Karpas-422 (cell line): ENCODE data around the gene TNNI3. TPM values are rescaled to one million over a fixed set of nuclear protein-coding genes. Genes with fewer than 3 reads are reported as not detected.
"Not testable (repeated sequence)": the region's sequence is repeated elsewhere in the genome, so short reads cannot be mapped to it uniquely, and the experiment has no call there.

Experiments
- DNase-seq: peaks from one replicate; pipeline ENCODE4 v3.0.0-alpha.2; 2015
- H2AFZ ChIP-seq: fragments of 200-600 bp; sonication (generic); 2 replicates; pipeline ENCODE4 v1.6.1; 2014; ENCODE audit warnings: antibody characterized with exemption, low read length, mixed read lengths
- H3K27ac ChIP-seq: fragments of 200-600 bp; sonication (generic); 2 replicates; pipeline ENCODE4 v1.5.1; 2014; ENCODE audit warnings: mild to moderate bottlenecking, low read length, moderate library complexity
- H3K27me3 ChIP-seq: fragments of 200-600 bp; sonication (generic); 2 replicates; pipeline ENCODE4 v1.6.1; 2014; ENCODE audit warnings: low read length, mixed read lengths
- H3K36me3 ChIP-seq: fragments of 200-600 bp; sonication (generic); 2 replicates; pipeline ENCODE4 v1.6.1; 2014; ENCODE audit warnings: low read length, mixed read lengths; ENCODE audit not compliant: insufficient read depth
- H3K4me1 ChIP-seq: fragments of 200-600 bp; sonication (generic); 2 replicates; pipeline ENCODE4 v1.6.1; 2014; ENCODE audit warnings: mild to moderate bottlenecking, low read length, mixed read lengths
- H3K4me2 ChIP-seq: fragments of 200-600 bp; sonication (generic); 2 replicates; pipeline ENCODE4 v1.6.1; 2014; ENCODE audit warnings: low read length, low read depth, mild to moderate bottlenecking; ENCODE audit not compliant: poor library complexity, severe bottlenecking
- H3K4me3 ChIP-seq: fragments of 200-600 bp; sonication (generic); 2 replicates; pipeline ENCODE4 v1.5.1; 2014; ENCODE audit warnings: mild to moderate bottlenecking, antibody characterized with exemption, low read length, mixed read lengths
- H3K79me2 ChIP-seq: fragments of 200-600 bp; sonication (generic); 2 replicates; pipeline ENCODE4 v1.6.1; 2014; ENCODE audit warnings: mild to moderate bottlenecking, low read length, mixed read lengths
- H3K9ac ChIP-seq: fragments of 200-600 bp; sonication (generic); 2 replicates; pipeline ENCODE4 v1.6.0; 2014; ENCODE audit warnings: low read length
- H3K9me2 ChIP-seq: fragments of 200-600 bp; sonication (generic), shearing (Covaris generic); replicated peaks from 2 replicates; pipeline ENCODE4 v1.6.0; 2014; ENCODE audit warnings: mild to moderate bottlenecking, low read length, moderate library complexity; ENCODE audit not compliant: insufficient read depth
- H3K9me3 ChIP-seq: fragments of 300-700, 200-600 bp; sonication (generic); 2 replicates; pipeline ENCODE4 v1.6.1; 2014; ENCODE audit warnings: low read length, mixed read lengths
- H4K20me1 ChIP-seq: fragments of 200-600 bp; sonication (generic); 2 replicates; pipeline ENCODE4 v1.6.1; 2014; ENCODE audit warnings: mild to moderate bottlenecking, antibody characterized with exemption, low read length, low read depth; ENCODE audit not compliant: insufficient read depth
- total RNA-seq: library from RNA; depleted of rRNA; stranded (reverse); fragments of >200 nt; shearing (Covaris generic); gene quantifications from 2 replicates; pipeline ENCODE4 v1.2.3, GENCODE V29; 2014; ENCODE audit warnings: low replicate concordance

Gene TNNI3
- total RNA-seq, 1 experiment from 2014 or later = 0.93 TPM

- no peaks in the 10 kb centered on the region for H3K27me3 ChIP-seq
- H3K4me3 ChIP-seq = no peak overlapping the region
- peak; percentile 76 for DNase-seq
- no peaks in the 10 kb centered on the region; the same call in 1 of the 2 replicates for H3K4me1 ChIP-seq
- no peaks in the 10 kb centered on the region for H3K9me2 ChIP-seq
- H4K20me1 ChIP-seq = no peaks in the 10 kb centered on the region
- H3K9ac ChIP-seq = no peak overlapping the region
- H2AFZ ChIP-seq = no peak overlapping the region
- H3K27ac ChIP-seq = no peak overlapping the region
- H3K36me3 ChIP-seq = peaks cover 3% of the 10 kb centered on the region; the same call in 1 of the 2 replicates
- no peak overlapping the region for H3K4me2 ChIP-seq
- peaks cover 13% of the 10 kb centered on the region for H3K9me3 ChIP-seq
- H3K79me2 ChIP-seq = no peaks in the 10 kb centered on the region
Observed at GRCh38 chr19:55156202-55157063, 1.1 kb downstream of the TNNI3 start.

GRCh38 chr19:55155784-55156183 lies 1.7 kb downstream of the TNNI3 start:
- not testable (repeated sequence) for H3K36me3 ChIP-seq, H3K9ac ChIP-seq, DNase-seq, H4K20me1 ChIP-seq, H3K4me3 ChIP-seq, H2AFZ ChIP-seq, H3K27ac ChIP-seq, H3K4me1 ChIP-seq, H3K79me2 ChIP-seq, H3K27me3 ChIP-seq, H3K4me2 ChIP-seq, H3K9me2 ChIP-seq
- peaks cover 15% of the 10 kb centered on the region for H3K9me3 ChIP-seq

GRCh38 chr19:55153652-55154264 lies 3.8 kb downstream of the TNNI3 start:
- peaks cover 15% of the 10 kb centered on the region for H3K9me3 ChIP-seq
- H3K79me2 ChIP-seq = no peaks in the 10 kb centered on the region
- H3K36me3 ChIP-seq = peaks cover 4% of the 10 kb centered on the region; the same call in 1 of the 2 replicates
- H3K27me3 ChIP-seq = no peaks in the 10 kb centered on the region
- no peak overlapping the region for H3K4me2 ChIP-seq
- peak overlapping the region; percentile 76 for H2AFZ ChIP-seq
- no peaks in the 10 kb centered on the region for H4K20me1 ChIP-seq
- no peak overlapping the region for H3K27ac ChIP-seq
- no peaks in the 10 kb centered on the region for H3K9me2 ChIP-seq
- no peaks in the 10 kb centered on the region for H3K4me1 ChIP-seq
- H3K9ac ChIP-seq = no peak overlapping the region
- H3K4me3 ChIP-seq = no peak overlapping the region
- DNase-seq = peak; percentile 63

- Histone ChIP-seq H3K9me2 (no peaks in the 10 kb centered on the region), H3K36me3 (peaks cover 4% of the 10 kb centered on the region; the same call in 1 of the 2 replicates), H2AFZ (peak overlapping the region; percentile 52), H3K27me3 (no peaks in the 10 kb centered on the region), H3K4me2 (no peak overlapping the region), H3K27ac (no peak overlapping the region), H4K20me1 (no peaks in the 10 kb centered on the region), H3K4me1 (peaks cover under 1% of the 10 kb centered on the region; the same call in 1 of the 2 replicates), H3K9me3 (peaks cover 15% of the 10 kb centered on the region), H3K4me3 (peak overlapping the region; percentile 48), H3K79me2 (no peaks in the 10 kb centered on the region), H3K9ac (no peak overlapping the region)
- peak; percentile 92 for DNase-seq
Observed at GRCh38 chr19:55152017-55152416, 5.5 kb downstream of the TNNI3 start.

DNA sequence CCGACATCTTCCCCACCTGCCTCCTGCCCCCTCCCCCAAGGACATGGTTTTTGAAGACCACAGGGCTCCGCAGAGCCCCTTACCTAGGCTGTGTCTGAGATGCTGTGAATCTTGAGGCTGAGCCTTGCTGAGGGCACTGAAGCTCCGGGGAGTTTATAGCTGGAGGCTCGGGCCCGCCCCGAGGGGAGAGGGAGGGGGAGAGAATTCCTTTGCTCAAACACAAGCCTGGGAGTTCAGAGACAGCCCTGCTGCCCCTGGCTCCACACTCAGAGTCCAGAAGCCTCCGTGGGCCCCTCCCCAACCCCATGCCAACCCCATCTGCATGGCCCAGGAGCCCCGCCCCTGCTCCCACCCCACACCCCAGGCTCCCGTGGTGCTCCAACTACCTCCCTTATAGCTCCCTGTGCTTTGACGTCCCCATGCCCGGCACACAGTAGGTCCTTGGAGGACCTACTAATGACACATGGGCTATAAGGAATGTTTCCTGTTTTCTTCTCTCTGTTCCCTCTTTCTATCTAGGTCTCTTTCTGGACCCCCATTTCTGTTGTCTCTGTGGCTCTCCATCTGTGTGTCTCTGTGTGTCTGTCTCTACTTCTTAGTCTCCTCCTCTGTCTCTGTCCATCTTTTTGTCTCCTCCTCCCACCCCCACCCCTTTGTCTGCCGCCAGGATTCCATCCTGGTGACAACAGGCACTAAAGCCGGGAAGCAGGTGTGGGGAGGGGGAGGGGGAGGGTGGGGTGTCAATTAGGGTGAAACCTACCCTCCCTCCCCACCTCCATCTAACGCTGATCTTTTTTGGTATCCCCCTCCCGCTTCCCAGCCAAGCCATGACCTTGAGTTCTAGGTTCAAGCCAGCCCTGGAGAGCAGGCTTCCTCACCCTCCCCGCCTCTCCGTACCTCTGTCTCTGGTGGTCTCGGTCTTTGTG lies 8.2 kb downstream of the TNNI3 start, which contains the start of gene TNNT1:
TNNT1 (minus strand) TSS at position 129 of the 926 bp plus-strand sequence. CDS start 2,049 bp downstream, outside the sequence.
- H3K4me2 ChIP-seq = no peak within 1 kb of the TSS
- no peak within 1 kb of the TSS for H3K27ac ChIP-seq
- H3K4me1 ChIP-seq = peaks cover 9% of the 10 kb centered on the region
- no peak for DNase-seq
- no peaks in the 10 kb centered on the region for H3K27me3 ChIP-seq
- H3K79me2 ChIP-seq = no peaks in the 10 kb centered on the region
- H2AFZ ChIP-seq = no peak within 1 kb of the TSS
- peaks cover 4% of the 10 kb centered on the region; the same call in 1 of the 2 replicates for H3K36me3 ChIP-seq
- no peak within 1 kb of the TSS for H3K4me3 ChIP-seq
- no peaks in the 10 kb centered on the region for H3K9me2 ChIP-seq
- H3K9ac ChIP-seq = no peak within 1 kb of the TSS
- no peaks in the 10 kb centered on the region for H4K20me1 ChIP-seq
- H3K9me3 ChIP-seq = peaks cover 15% of the 10 kb centered on the region

GRCh38 chr19:55147545-55148251 lies 9.8 kb downstream of the TNNI3 start:
- Histone ChIP-seq H3K9ac (no peak overlapping the region), H3K27ac (no peak overlapping the region), H3K4me1 (peaks cover 9% of the 10 kb centered on the region), H3K9me3 (peaks cover 10% of the 10 kb centered on the region), H3K27me3 (no peaks in the 10 kb centered on the region), H4K20me1 (no peaks in the 10 kb centered on the region), H2AFZ (no peak overlapping the region), H3K36me3 (peaks cover 4% of the 10 kb centered on the region; the same call in 1 of the 2 replicates), H3K4me2 (no peak overlapping the region), H3K9me2 (no peaks in the 10 kb centered on the region), H3K4me3 (no peak overlapping the region), H3K79me2 (no peaks in the 10 kb centered on the region)
- DNase-seq = no peak

DNA sequence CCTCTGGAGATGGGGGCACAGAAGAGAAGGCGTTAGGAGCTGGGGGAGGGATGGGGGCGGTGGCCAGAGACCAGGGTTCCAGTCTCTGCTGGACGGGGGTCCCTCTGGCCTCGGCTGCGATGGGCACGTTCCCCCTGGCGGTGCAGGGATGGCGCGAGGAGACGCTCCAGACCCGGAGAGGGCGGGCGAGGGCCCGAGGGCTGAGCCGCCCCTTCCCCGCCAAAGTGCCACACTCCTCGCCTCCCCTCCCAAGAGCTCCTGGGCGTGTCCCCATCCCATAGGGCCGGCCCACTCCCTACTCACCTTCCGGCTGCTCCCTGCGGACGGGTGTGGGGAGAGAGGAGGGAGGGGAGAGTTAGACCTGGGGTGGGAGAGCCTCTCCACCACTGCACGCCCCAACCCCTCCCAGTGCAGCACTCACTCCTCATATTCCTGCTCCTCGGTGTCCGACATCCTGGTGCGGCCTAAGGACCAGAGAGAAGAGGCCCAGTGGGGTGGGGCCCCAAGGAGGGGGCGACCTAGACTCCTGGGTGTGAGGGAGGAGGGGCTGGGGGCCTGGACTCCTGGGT lies 10.7 kb downstream of the TNNI3 start:
- H3K79me2 ChIP-seq = no peaks in the 10 kb centered on the region
- peak overlapping the region; percentile 69 for H3K4me2 ChIP-seq
- no peak overlapping the region for H3K27ac ChIP-seq
- peak overlapping the region; percentile 51; the same call in 1 of the 2 replicates for H3K4me3 ChIP-seq
- H3K4me1 ChIP-seq = peaks cover 9% of the 10 kb centered on the region
- peaks cover 6% of the 10 kb centered on the region for H3K9me3 ChIP-seq
- H3K27me3 ChIP-seq = no peaks in the 10 kb centered on the region
- H2AFZ ChIP-seq = peak overlapping the region; percentile 93; the same call in 1 of the 2 replicates
- peaks cover 4% of the 10 kb centered on the region; the same call in 1 of the 2 replicates for H3K36me3 ChIP-seq
- DNase-seq = no peak
- no peaks in the 10 kb centered on the region for H4K20me1 ChIP-seq
- H3K9me2 ChIP-seq = no peaks in the 10 kb centered on the region
- peak overlapping the region; percentile 56 for H3K9ac ChIP-seq
